K562 (cell line): ENCODE measurements around the gene GALNT17. TPM values are rescaled to one million over a fixed set of nuclear protein-coding genes. Genes with fewer than 3 reads are reported as not detected.

Experiments used
- ATAC-seq: fragments of 200-7000 bp; cut with Tn5 transposase; 3 replicates; pipeline ENCODE4 v1.9.1; 2020; ENCODE audit warnings: moderate library complexity
- BruUV-seq: library from RNA; stranded (reverse); fragments of 400-500 nt; replicated peaks from 2 replicates; lab custom pipeline; 2021; lab: Mats Ljungman, UMichigan
- CTCF ChIA-PET: fragments of 300-600 bp; formaldehyde crosslinking; extraction: SDS; loops from one replicate; lab custom pipeline; 2021; ENCODE audit warnings: low intra/inter-chr PET ratio; lab: Yijun Ruan, JAX
- POLR2A ChIA-PET: fragments of 300-600, 350-650 bp; sonication (Branson Sonifier 250); formaldehyde crosslinking; extraction: SDS; loops from one replicate; lab custom pipeline; 2021; ENCODE audit warnings: antibody characterized with exemption, inconsistent platforms; lab: Yijun Ruan, JAX
- DNase-seq, 4 experiments: peaks; one replicate each; pipeline versions ENCODE4 v3.0.0 to v3.0.0-alpha.2; 2011 to 2018; ENCODE audit warnings: low spot score in 3 of 4, mixed read lengths in 3 of 4; ENCODE audit errors: extremely low read depth in 1 of 4
- FAIRE-seq: peaks from 2 replicates; lab custom pipeline; 2011; peaks lifted over from hg19 to GRCh38; lab: Jason Lieb, UNC
- H2AFZ ChIP-seq: 2 replicates; pipeline ENCODE4 v1.6.0; 2011; ENCODE audit warnings: low read depth, low read length, control low read depth, inconsistent platforms
- H3K27ac ChIP-seq: fragments of 200-600 bp; 3 replicates; pipeline ENCODE4 v1.8.0; 2011; ENCODE audit warnings: low read depth, mild to moderate bottlenecking, control low read depth, inconsistent platforms, low read length, moderate library complexity, mixed read lengths; ENCODE audit errors: extremely low read depth
- H3K27me3 ChIP-seq, 2 experiments: fragments of 300-600 bp in 1 of 2; 2 replicates in 1 of 2; 3 replicates in 1 of 2; pipeline versions ENCODE4 v1.6.0 to v1.8.0; 2011; ENCODE audit warnings: inconsistent platforms in 2 of 2, low read length in 2 of 2, mild to moderate bottlenecking in 1 of 2, mixed read lengths in 1 of 2, moderate library complexity in 1 of 2; ENCODE audit not compliant: control insufficient read depth in 2 of 2, insufficient read depth in 2 of 2
- H3K36me3 ChIP-seq: fragments of 300-600 bp; 3 replicates; pipeline ENCODE4 v1.8.0; 2011; ENCODE audit warnings: mild to moderate bottlenecking, low read length, inconsistent platforms; ENCODE audit not compliant: control insufficient read depth, insufficient read depth
- H3K4me1 ChIP-seq, 2 experiments: fragments of 200-600 bp in 1 of 2; replicated peaks in 1 of 2; 2 replicates in 1 of 2; 3 replicates in 1 of 2; pipeline versions ENCODE4 v1.5.1 to v1.8.0; 2011; ENCODE audit warnings: inconsistent platforms in 2 of 2, low read length in 2 of 2, mild to moderate bottlenecking in 1 of 2, mixed read lengths in 1 of 2, moderate library complexity in 1 of 2; ENCODE audit not compliant: control insufficient read depth in 2 of 2, insufficient read depth in 2 of 2
- H3K4me2 ChIP-seq: 2 replicates; pipeline ENCODE4 v1.6.1; 2011; ENCODE audit warnings: low read length, control low read depth, inconsistent platforms, mixed read lengths; ENCODE audit not compliant: insufficient read depth
- H3K4me3 ChIP-seq: fragments of 200-600 bp; sonication (generic), shearing (Covaris generic); 2 replicates; pipeline ENCODE4 v1.5.1; 2016; ENCODE audit warnings: control low read depth, inconsistent platforms
- H3K79me2 ChIP-seq: fragments of 200-600 bp; 3 replicates; pipeline ENCODE4 v1.8.0; 2011; ENCODE audit warnings: low read length, inconsistent platforms; ENCODE audit not compliant: control insufficient read depth, insufficient read depth
- H3K9ac ChIP-seq, 2 experiments: 2 replicates each; pipeline versions ENCODE4 v1.6.0 to v1.6.1; 2011; ENCODE audit warnings: low read depth in 2 of 2, low read length in 2 of 2, control low read depth in 1 of 2, inconsistent platforms in 1 of 2, mild to moderate bottlenecking in 1 of 2, mixed read lengths in 1 of 2; ENCODE audit not compliant: insufficient read depth in 1 of 2
- H3K9me1 ChIP-seq: one replicate; pipeline ENCODE4 v1.6.0; 2011; ENCODE audit warnings: inconsistent platforms, mild to moderate bottlenecking, low read length, moderate library complexity; ENCODE audit not compliant: control insufficient read depth, insufficient read depth
- H3K9me3 ChIP-seq: replicated peaks from 2 replicates; pipeline ENCODE4 v1.5.1; 2011; ENCODE audit warnings: low read depth, low read length, inconsistent platforms; ENCODE audit not compliant: control insufficient read depth, insufficient read depth
- H4K20me1 ChIP-seq: replicated peaks from 2 replicates; pipeline ENCODE4 v1.6.1; 2011; ENCODE audit warnings: low read length, inconsistent platforms, mixed read lengths; ENCODE audit not compliant: control insufficient read depth, insufficient read depth
- DPF2 ChIP-seq: fragments of 450-650 bp; IDR thresholded peaks from 2 replicates; pipeline ENCODE4 v1.6.1; 2016
- IRF2 ChIP-seq: sonication (generic); formaldehyde crosslinking; IDR thresholded peaks from 2 replicates; pipeline ENCODE4 v1.8.1; 2022; ENCODE audit warnings: mild to moderate bottlenecking, missing genetic modification reagents
- JUND ChIP-seq, 2 experiments: IDR thresholded peaks; 2 replicates in 1 of 2; 3 replicates in 1 of 2; pipeline ENCODE4 v1.6.1; 2011; ENCODE audit warnings: borderline replicate concordance in 2 of 2, low read depth in 2 of 2, low read length in 2 of 2, improper control_type of control experiment in 1 of 2, missing biosample characterization in 1 of 2, missing genetic modification characterization in 1 of 2, missing genetic modification reagents in 1 of 2
- KLF6 ChIP-seq: fragments of 250-450 bp; sonication (Bioruptor Pico); IDR thresholded peaks from 2 replicates; pipeline ENCODE4 v1.4.0; 2020; ENCODE audit warnings: mild to moderate bottlenecking, moderate library complexity, borderline replicate concordance
- MAZ ChIP-seq, 2 experiments: fragments of 450-650 bp in 1 of 2; sonication (generic) in 1 of 2; formaldehyde crosslinking; IDR thresholded peaks in 1 of 2; conservative IDR thresholded peaks in 1 of 2; 2 replicates each; pipeline versions ENCODE4 v1.4.0 to v1.5.0; 2020; ENCODE audit warnings: mild to moderate bottlenecking in 1 of 2, missing genetic modification reagents in 1 of 2
- POLR2G ChIP-seq: fragments of 200-400 bp; formaldehyde crosslinking; IDR thresholded peaks from 2 replicates; pipeline ENCODE4 v1.6.1; 2017; ENCODE audit warnings: low read depth, mild to moderate bottlenecking, antibody characterized with exemption, low read length, moderate library complexity
- SFPQ ChIP-seq: fragments of 200-400 bp; formaldehyde crosslinking; IDR thresholded peaks from 2 replicates; pipeline ENCODE4 v1.6.1; 2017; ENCODE audit warnings: mild to moderate bottlenecking, low read depth, low read length, moderate library complexity
- SIN3A ChIP-seq, 2 experiments: fragments of 150-350 bp in 1 of 2; IDR thresholded peaks; 2 replicates each; pipeline ENCODE4 v1.6.1; 2011 to 2016; ENCODE audit warnings: borderline replicate concordance in 2 of 2, low read depth in 2 of 2, low read length in 2 of 2, mild to moderate bottlenecking in 2 of 2, moderate library complexity in 2 of 2; ENCODE audit not compliant: control insufficient read depth in 1 of 2
- SMARCE1 ChIP-seq: fragments of 450-650 bp; IDR thresholded peaks from 2 replicates; pipeline ENCODE4 v1.7.1; 2016; ENCODE audit warnings: mild to moderate bottlenecking
- SP2 ChIP-seq: IDR thresholded peaks from 2 replicates; pipeline ENCODE4 v1.6.1; 2011; ENCODE audit warnings: mild to moderate bottlenecking, low read depth, low read length, moderate library complexity; ENCODE audit not compliant: poor library complexity, severe bottlenecking; ENCODE audit errors: extremely low read depth
- TFAP4 ChIP-seq: sonication (generic); formaldehyde crosslinking; IDR thresholded peaks from 2 replicates; pipeline ENCODE4 v1.8.0; 2022; ENCODE audit warnings: missing genetic modification reagents, mild to moderate bottlenecking, moderate library complexity, borderline replicate concordance
- ZBTB1 ChIP-seq: sonication (generic); formaldehyde crosslinking; IDR thresholded peaks from 2 replicates; pipeline ENCODE4 v1.8.1; 2023; ENCODE audit warnings: missing genetic modification reagents, low read depth, mild to moderate bottlenecking, borderline replicate concordance
- ZNF143 ChIP-seq: sonication (generic); formaldehyde crosslinking; IDR thresholded peaks from 2 replicates; pipeline ENCODE4 v1.9.0; 2022; ENCODE audit warnings: mild to moderate bottlenecking, missing genetic modification reagents
- ZNF583 ChIP-seq: fragments of 250-450 bp; sonication (Bioruptor Pico); IDR thresholded peaks from 2 replicates; pipeline ENCODE4 v1.4.0; 2020
- WGBS: fragments of 100-300 bp; shearing (Covaris generic); methylation state at CpG from one replicate; pipeline ENCODE4 v1.1.6; 2016; ENCODE audit warnings: low coverage, mixed read lengths; ENCODE audit not compliant: insufficient coverage; ENCODE audit errors: missing lambda C conversion rate; 5-methylcytosine and 5-hydroxymethylcytosine counted together
- in situ Hi-C: fragments of 300-500 bp; cut with MboI; formaldehyde crosslinking; loops from 4 replicates; pipeline ENCODE4 v1.15.0; 2018; ENCODE audit warnings: inconsistent platforms, mixed read lengths
- intact Hi-C: fragments of 100-400 bp; cut with micrococcal nuclease; formaldehyde crosslinking; loops from 2 replicates; pipeline ENCODE4 v1.14.2; 2022
- polyA plus RNA-seq, 8 experiments: library from polyadenylated mRNA; depleted of rRNA in 4 of 8; stranded (reverse) in 5 of 8; unstranded in 3 of 8; fragments of >200 nt; fragmentation: Nextera tagmentation in 2 of 8; fragmentation: Illumina TruSeq in 1 of 8; extraction: Ambion mirVana in 2 of 8; extraction: Trizol in 1 of 8; gene quantifications; 2 replicates each; pipeline versions ENCODE4 v1.2.1 to v1.2.3, GENCODE V29; 2011 to 2014; ENCODE audit warnings: inconsistent platforms in 1 of 8, missing spikeins in 1 of 8
- total RNA-seq, 7 experiments: library from RNA; depleted of rRNA in 6 of 7; stranded (reverse); fragments of >200 nt in 6 of 7; fragmentation: Illumina TruSeq in 2 of 7; extraction: Trizol in 2 of 7; gene quantifications; 2 replicates each; pipeline versions ENCODE4 v1.2.1 to v1.2.3, GENCODE V29; 2011 to 2021; ENCODE audit warnings: low replicate concordance in 1 of 7

The GALNT17 gene
- total and polyA plus RNA-seq, 9 of the 15 experiments (the other 6 are each of a cell fraction or from before 2014, with no cell fraction given): not detected

- WGBS: 6% methylated on average over 6 of the region's 6 CpGs
- FAIRE-seq (no peak), ATAC-seq (no peak), DNase-seq (no peak)
- ChIA-PET POLR2A (no interaction called here), CTCF (no interaction called here)
- in situ Hi-C loops (no loop called here), intact Hi-C loops (no loop called here)
- Histone ChIP-seq H3K27ac (no peak overlapping the region), H3K4me2 (no peak overlapping the region), H3K4me3 (no peak overlapping the region), H3K4me1 (no peaks in the 10 kb centered on the region), H3K27me3 (no peaks in the 10 kb centered on the region), H3K9ac (no peak overlapping the region), H2AFZ (no peak overlapping the region), H3K36me3 (no peaks in the 10 kb centered on the region), H3K9me1 (no peaks in the 10 kb centered on the region), H3K79me2 (no peaks in the 10 kb centered on the region), H3K9me3 (no peaks in the 10 kb centered on the region), H4K20me1 (no peaks in the 10 kb centered on the region)
- BruUV-seq: no TSS peak
- TF ChIP-seq DPF2 (no peak), SFPQ (no peak), SMARCE1 (no peak), ZNF143 (CRISPR knock-in tag) (no peak), KLF6 (CRISPR knock-in tag) (no peak), SP2 (no peak), TFAP4 (CRISPR knock-in tag) (no peak), ZBTB1 (CRISPR knock-in tag) (no peak), JUND (IDR thresholded peaks at IDR 0.05; ENCODE audit: borderline replicate concordance, low read depth, low read length) (no peak), JUND (tag; IDR thresholded peaks at IDR 0.05; ENCODE audit: borderline replicate concordance, low read depth, low read length) (no peak), IRF2 (CRISPR knock-in tag) (no peak), SIN3A (IDR thresholded peaks at IDR 0.05; ENCODE audit: borderline replicate concordance in 2 of 2, control insufficient read depth in 1 of 2, low read depth in 2 of 2, low read length in 2 of 2) (no peak), ZNF583 (no peak), POLR2G (no peak), MAZ (CRISPR knock-in tag; conservative IDR thresholded peaks at IDR 0.05 in 1 of 2, IDR thresholded peaks at IDR 0.05 in 1 of 2) (no peak)
Measured at GRCh38 chr7:71191771-71192170, 59.8 kb downstream of the GALNT17 start.
